MM.1S (cell line): ENCODE data around the gene ANKUB1.
A peak's percentile ranks its signal among the peaks of the same experiment; 100 is the strongest.

Source experiments
- DNase-seq: peaks from one replicate; pipeline ENCODE4 v3.0.0-alpha.2; 2015
- H2AFZ ChIP-seq: fragments of 300-600 bp; sonication (generic); 2 replicates; pipeline ENCODE4 v1.6.0; 2016; ENCODE audit warnings: antibody characterized with exemption, low read length
- H3F3A ChIP-seq: fragments of 300-600 bp; sonication (generic); 2 replicates; pipeline ENCODE4 v1.6.1; 2016; ENCODE audit warnings: mild to moderate bottlenecking, antibody characterized with exemption, low read length, moderate library complexity, mixed read lengths; ENCODE audit not compliant: insufficient read depth
- H3K27ac ChIP-seq: fragments of 300-600 bp; sonication (generic); 2 replicates; pipeline ENCODE4 v1.5.1; 2016; ENCODE audit warnings: mild to moderate bottlenecking, low read length
- H3K27me3 ChIP-seq: fragments of 300-600 bp; sonication (generic); replicated peaks from 2 replicates; pipeline ENCODE4 v1.6.0; 2016; ENCODE audit warnings: low read length; ENCODE audit not compliant: insufficient read depth
- H3K36me3 ChIP-seq: fragments of 300-600 bp; sonication (generic); replicated peaks from 2 replicates; pipeline ENCODE4 v1.6.1; 2016; ENCODE audit warnings: mild to moderate bottlenecking, low read length, mixed read lengths; ENCODE audit not compliant: insufficient read depth
- H3K4me1 ChIP-seq: fragments of 300-600 bp; sonication (generic); 2 replicates; pipeline ENCODE4 v1.6.1; 2016; ENCODE audit warnings: low read length, mixed read lengths
- H3K4me2 ChIP-seq: fragments of 300-600 bp; sonication (generic); 2 replicates; pipeline ENCODE4 v1.6.0; 2016; ENCODE audit warnings: low read depth, low read length
- H3K4me3 ChIP-seq: fragments of 300-600 bp; sonication (generic); 2 replicates; pipeline ENCODE4 v1.5.1; 2016; ENCODE audit warnings: low read length, mixed read lengths
- H3K79me2 ChIP-seq: fragments of 300-600 bp; sonication (generic); 2 replicates; pipeline ENCODE4 v1.6.1; 2016; ENCODE audit warnings: mixed run types, low read length, mixed read lengths
- H3K9ac ChIP-seq: fragments of 300-600 bp; sonication (generic); 2 replicates; pipeline ENCODE4 v1.6.1; 2016; ENCODE audit warnings: low read length, mixed read lengths
- H3K9me2 ChIP-seq: fragments of 300-600 bp; sonication (generic); replicated peaks from 2 replicates; pipeline ENCODE4 v1.6.1; 2016; ENCODE audit warnings: mild to moderate bottlenecking, low read length, mixed read lengths; ENCODE audit not compliant: insufficient read depth
- H3K9me3 ChIP-seq: fragments of 300-600 bp; sonication (generic); replicated peaks from 2 replicates; pipeline ENCODE4 v1.6.1; 2016; ENCODE audit warnings: mild to moderate bottlenecking, low read length, mixed read lengths; ENCODE audit not compliant: insufficient read depth
- H4K20me1 ChIP-seq: fragments of 300-600 bp; sonication (generic); 2 replicates; pipeline ENCODE4 v1.6.1; 2016; ENCODE audit warnings: mild to moderate bottlenecking, low read length, moderate library complexity, mixed read lengths; ENCODE audit not compliant: insufficient read depth
- EZH2 ChIP-seq: fragments of 300-600 bp; sonication (generic); optimal IDR thresholded peaks from 2 replicates; pipeline ENCODE3; 2017; ENCODE audit warnings: low read depth, mild to moderate bottlenecking, antibody characterized with exemption, low read length, mixed read lengths
- EZH2phosphoT487 ChIP-seq: fragments of 300-600 bp; sonication (generic); IDR thresholded peaks from 2 replicates; pipeline ENCODE4 v1.6.1; 2018; ENCODE audit warnings: antibody characterized with exemption, low read length
- TF ChIP-seq, protein P1 (sequence below): fragments of 300-600 bp; sonication (generic); IDR thresholded peaks from 2 replicates; pipeline ENCODE4 v1.5.1; 2016; ENCODE audit warnings: antibody characterized with exemption, low read length, mixed read lengths

The ANKUB1 gene

DNA sequence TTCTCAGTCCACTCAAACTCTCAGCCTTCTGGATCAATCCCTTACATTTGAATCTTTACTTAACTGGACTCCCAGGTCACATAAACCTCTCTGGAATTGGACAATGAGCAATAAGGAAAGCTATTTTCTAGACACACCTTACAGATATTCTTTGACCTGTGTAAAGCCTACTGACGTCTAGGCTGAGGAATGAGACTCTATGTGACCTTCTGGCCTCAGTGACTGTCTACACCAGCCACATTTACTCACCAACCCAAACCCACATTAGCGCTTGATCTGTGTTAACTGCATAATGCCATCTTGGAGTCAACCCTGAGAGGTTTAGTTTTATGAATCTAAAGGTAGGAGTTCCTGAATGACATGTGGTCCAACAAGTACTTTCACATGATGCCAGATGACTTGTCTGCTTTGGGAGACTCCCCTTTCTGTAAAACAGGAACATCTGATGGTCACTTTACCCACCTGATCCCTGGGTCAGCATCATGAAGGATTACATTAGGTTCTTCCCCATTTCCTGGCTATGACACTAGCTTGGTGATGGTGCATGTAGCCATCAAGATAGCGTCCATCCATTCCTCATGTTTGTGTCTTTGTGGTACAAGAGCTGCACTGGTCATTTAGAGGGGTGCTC, 28.7 kb downstream of the ANKUB1 start:
- no peak overlapping the region for H3K9ac ChIP-seq
- H3K4me1 ChIP-seq: no peaks in the 10 kb centered on the region
- no peak for DNase-seq
- no peaks in the 10 kb centered on the region for H3F3A ChIP-seq
- H3K27ac ChIP-seq: no peak overlapping the region
- no peaks in the 10 kb centered on the region for H4K20me1 ChIP-seq
- no peaks in the 10 kb centered on the region for H3K9me3 ChIP-seq
- no peak overlapping the region for H3K4me2 ChIP-seq
- H3K4me3 ChIP-seq: no peak overlapping the region
- no peaks in the 10 kb centered on the region for H3K36me3 ChIP-seq
- no peak overlapping the region for H2AFZ ChIP-seq
- no peaks in the 10 kb centered on the region for H3K79me2 ChIP-seq
- no peak for TF ChIP-seq EZH2phosphoT487
- TF ChIP-seq EZH2: no peak
- TF ChIP-seq, protein P1, sequence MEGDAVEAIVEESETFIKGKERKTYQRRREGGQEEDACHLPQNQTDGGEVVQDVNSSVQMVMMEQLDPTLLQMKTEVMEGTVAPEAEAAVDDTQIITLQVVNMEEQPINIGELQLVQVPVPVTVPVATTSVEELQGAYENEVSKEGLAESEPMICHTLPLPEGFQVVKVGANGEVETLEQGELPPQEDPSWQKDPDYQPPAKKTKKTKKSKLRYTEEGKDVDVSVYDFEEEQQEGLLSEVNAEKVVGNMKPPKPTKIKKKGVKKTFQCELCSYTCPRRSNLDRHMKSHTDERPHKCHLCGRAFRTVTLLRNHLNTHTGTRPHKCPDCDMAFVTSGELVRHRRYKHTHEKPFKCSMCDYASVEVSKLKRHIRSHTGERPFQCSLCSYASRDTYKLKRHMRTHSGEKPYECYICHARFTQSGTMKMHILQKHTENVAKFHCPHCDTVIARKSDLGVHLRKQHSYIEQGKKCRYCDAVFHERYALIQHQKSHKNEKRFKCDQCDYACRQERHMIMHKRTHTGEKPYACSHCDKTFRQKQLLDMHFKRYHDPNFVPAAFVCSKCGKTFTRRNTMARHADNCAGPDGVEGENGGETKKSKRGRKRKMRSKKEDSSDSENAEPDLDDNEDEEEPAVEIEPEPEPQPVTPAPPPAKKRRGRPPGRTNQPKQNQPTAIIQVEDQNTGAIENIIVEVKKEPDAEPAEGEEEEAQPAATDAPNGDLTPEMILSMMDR: no peak
- H3K9me2 ChIP-seq: no peaks in the 10 kb centered on the region
- H3K27me3 ChIP-seq: no peaks in the 10 kb centered on the region

DNA sequence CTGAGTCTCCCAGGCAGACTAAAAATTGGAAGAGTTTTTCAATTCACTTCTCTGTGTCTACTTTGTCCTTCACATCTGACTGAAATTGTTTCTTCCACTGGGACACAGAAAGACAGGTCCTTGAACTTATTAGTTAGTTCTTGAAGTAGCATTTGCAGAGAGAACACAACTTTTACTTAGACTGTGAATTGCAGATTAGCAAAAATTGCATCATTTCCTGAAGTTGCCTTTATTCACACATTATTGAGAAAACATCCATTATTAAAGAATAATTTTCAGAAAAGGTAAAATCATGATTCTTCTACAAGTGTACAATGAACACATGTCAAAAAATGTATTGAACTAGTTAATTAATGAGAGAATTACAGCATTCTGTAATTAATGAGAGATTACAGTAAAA, 38.6 kb downstream of the ANKUB1 start:
- no peaks in the 10 kb centered on the region for H3K9me2 ChIP-seq
- no peak overlapping the region for H3K27ac ChIP-seq
- no peaks in the 10 kb centered on the region for H3K9me3 ChIP-seq
- no peaks in the 10 kb centered on the region for H3K27me3 ChIP-seq
- no peak overlapping the region for H3K9ac ChIP-seq
- no peaks in the 10 kb centered on the region for H4K20me1 ChIP-seq
- H3F3A ChIP-seq: peaks cover 4% of the 10 kb centered on the region; the same call in 1 of the 2 replicates
- TF ChIP-seq, protein P1: no peak
- TF ChIP-seq EZH2phosphoT487 (no peak), EZH2 (no peak)
- DNase-seq: no peak
- H3K4me1 ChIP-seq: no peaks in the 10 kb centered on the region
- no peaks in the 10 kb centered on the region for H3K36me3 ChIP-seq
- no peak overlapping the region for H3K4me2 ChIP-seq
- H3K4me3 ChIP-seq: no peak overlapping the region
- H2AFZ ChIP-seq: no peak overlapping the region
- peaks cover 20% of the 10 kb centered on the region for H3K79me2 ChIP-seq

DNA sequence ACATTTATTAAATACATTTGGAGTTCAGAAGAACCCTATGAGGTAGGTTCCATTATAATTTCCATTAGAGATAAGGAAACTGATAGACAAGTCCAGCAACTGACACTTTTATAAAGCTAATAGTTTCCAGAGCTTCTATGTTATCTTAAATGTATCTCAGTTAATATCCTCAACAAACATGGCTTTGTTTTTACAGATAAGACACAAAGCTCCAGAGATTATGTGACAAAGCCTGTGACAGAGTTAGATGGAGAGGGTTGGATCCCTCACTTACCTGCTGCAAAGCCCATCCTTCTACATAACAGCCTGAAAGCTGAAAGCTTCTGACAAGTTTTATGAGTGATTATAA, 39.6 kb downstream of the ANKUB1 start:
- Histone ChIP-seq H3K36me3 (no peaks in the 10 kb centered on the region), H2AFZ (peak overlapping the region; percentile 83), H4K20me1 (no peaks in the 10 kb centered on the region), H3K9ac (peak overlapping the region; percentile 24; the same call in 1 of the 2 replicates), H3F3A (peaks cover 4% of the 10 kb centered on the region; the same call in 1 of the 2 replicates), H3K9me3 (no peaks in the 10 kb centered on the region), H3K9me2 (no peaks in the 10 kb centered on the region), H3K27ac (peak overlapping the region; percentile 21; the same call in 1 of the 2 replicates), H3K4me3 (peak overlapping the region; percentile 80), H3K4me2 (peak overlapping the region; percentile 62), H3K4me1 (no peaks in the 10 kb centered on the region), H3K79me2 (peaks cover 20% of the 10 kb centered on the region), H3K27me3 (no peaks in the 10 kb centered on the region)
- no peak for DNase-seq
- TF ChIP-seq EZH2 (no peak), EZH2phosphoT487 (no peak)
- TF ChIP-seq, protein P1: no peak
